ENCODE results near the gene SBF1. TPM values are rescaled to one million over a fixed set of nuclear protein-coding genes. Genes with fewer than 3 reads are reported as not detected.

The SBF1 gene
- total RNA-seq, 2 experiments from 2014 or later, result 177 to 183 TPM

DNA sequence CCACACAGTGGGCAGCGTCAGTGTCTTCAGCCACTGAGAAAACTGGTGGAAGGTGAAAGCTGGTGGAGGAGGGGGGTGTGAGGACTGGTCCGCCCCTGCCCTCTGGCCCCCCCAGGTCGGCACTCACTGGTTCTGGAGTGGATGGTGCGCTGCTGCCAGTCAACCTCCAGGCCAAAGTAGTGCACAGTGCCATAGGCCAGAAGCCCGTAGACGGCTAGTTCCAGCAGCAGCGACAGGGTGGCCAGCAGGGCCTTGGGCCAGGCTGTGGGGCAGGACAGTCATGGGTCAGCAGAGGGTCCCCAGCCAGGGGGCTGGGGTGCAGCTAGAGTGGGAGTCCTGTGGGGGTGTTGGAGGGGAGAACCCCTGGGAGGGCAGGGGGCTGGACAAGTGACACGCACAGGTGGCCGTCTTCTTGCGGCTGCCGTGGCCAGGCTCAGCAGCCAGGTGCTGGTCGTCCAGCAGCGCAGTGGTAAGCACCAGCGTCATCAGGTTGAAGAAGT is 30.5 kb upstream of the SBF1 start:
- H3K36me3 Mint-ChIP-seq (ENCODE audit: low read depth), result peaks cover 21% of the 10 kb centered on the region
- POLR2A ChIA-PET, result interaction anchor here (1.3 to 2.0 kb wide), 2 partner anchors 34 to 261 kb away, joined by 4 read pairs; no protein-coding TSS in a partner anchor
- DNase-seq (no peak), ATAC-seq (no peak)
- H3K27me3 Mint-ChIP-seq (ENCODE audit: low read depth), result no peaks in the 10 kb centered on the region
- no peak overlapping the region for H3K27ac Mint-ChIP-seq
- H3K4me1 Mint-ChIP-seq (ENCODE audit: low read depth), result peaks cover 14% of the 10 kb centered on the region
- CTCF ChIA-PET, result no interaction called here
- no peaks in the 10 kb centered on the region for H3K9me3 Mint-ChIP-seq (ENCODE audit: insufficient read depth)
- peak overlapping the region; percentile 45 for H3K4me3 Mint-ChIP-seq

DNA sequence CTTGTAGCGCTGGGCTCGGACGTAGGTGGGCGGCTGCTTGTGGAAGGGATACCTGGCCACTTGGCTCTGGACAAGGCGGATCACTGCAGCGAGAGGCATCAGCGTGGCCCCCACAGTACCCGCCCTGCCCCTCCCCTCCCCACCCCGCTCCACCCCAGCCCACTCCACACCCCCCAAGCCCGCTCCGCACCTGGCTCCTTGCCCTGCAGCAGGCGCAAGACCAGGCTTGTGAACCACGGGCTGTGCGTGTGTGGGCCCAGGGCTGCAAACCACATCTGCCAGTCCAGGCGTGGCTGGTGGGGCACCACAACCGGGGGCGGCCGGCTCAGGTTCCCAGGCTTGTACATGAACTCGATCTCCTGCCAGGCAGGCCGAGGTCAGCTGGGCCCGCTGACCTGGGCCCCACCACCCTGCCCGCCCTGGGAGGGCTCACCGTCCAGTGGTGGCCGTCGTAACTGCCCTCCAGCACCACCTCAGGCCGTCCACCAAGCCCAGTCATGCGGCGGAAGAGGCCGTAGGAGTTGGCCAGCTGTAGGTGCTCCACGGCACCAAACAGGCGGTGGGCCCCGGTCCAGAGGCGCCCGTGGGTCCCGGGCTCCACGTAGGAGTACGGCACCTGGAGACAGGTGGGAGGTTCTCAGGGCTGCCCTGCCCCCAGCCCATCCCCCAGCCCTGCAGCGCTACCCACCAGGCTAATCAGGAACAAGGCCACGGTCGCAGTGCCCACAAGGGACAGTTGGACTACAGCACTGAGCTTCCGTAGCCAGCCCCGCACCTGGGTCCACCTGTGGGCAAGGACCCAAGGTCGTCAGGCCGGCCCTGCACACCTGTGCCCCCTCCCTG is 29.8 kb upstream of the SBF1 start:
- no peak overlapping the region for H3K27ac Mint-ChIP-seq
- peaks cover 20% of the 10 kb centered on the region for H3K36me3 Mint-ChIP-seq (ENCODE audit: low read depth)
- H3K9me3 Mint-ChIP-seq (ENCODE audit: insufficient read depth), result no peaks in the 10 kb centered on the region
- ChIA-PET POLR2A (interaction anchor here (2.0 kb wide), 1 partner anchor 34 kb away, joined by 4 read pairs; no protein-coding TSS in a partner anchor), CTCF (no interaction called here)
- ATAC-seq (no peak), DNase-seq (no peak)
- H3K4me1 Mint-ChIP-seq (ENCODE audit: low read depth), result peaks cover 12% of the 10 kb centered on the region
- H3K27me3 Mint-ChIP-seq (ENCODE audit: low read depth), result no peaks in the 10 kb centered on the region
- H3K4me3 Mint-ChIP-seq, result no peak overlapping the region

DNA sequence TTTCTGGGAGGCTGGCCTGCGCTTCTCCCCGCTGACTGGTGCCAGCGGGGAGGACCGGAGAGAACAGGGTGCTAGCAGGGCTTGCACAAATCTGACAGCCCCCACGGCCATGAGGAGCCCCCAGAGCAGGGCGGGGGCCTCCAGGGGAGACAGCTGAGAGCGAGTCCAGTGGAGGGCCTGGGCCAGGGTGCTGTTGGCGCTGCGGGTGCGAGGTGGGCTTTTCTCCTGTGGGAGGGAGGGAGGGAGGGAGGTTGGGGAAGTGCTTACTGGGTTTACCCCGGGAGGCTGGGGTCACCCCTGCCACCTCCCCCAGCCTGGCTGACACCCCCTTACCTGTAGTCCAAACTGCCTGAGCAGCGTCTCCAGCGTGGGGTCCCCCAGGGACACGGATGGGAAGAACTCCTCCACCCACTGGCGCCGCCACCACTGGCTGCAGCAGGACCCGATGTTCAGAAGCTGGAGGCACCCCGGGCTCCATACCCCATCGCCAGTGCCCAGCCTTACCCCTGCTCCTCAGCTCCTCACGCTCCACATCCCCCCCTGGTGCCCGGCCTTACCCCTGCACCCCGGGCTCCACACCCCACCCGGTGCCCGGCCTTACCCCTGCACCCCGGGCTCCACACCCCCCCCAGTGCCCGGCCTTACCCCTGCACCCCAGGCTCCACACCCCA is 28.8 kb upstream of the SBF1 start:
- DNase-seq (no peak), ATAC-seq (no peak)
- Mint-ChIP-seq H3K4me1 (ENCODE audit: low read depth) (peaks cover 5% of the 10 kb centered on the region), H3K4me3 (no peak overlapping the region), H3K9me3 (ENCODE audit: insufficient read depth) (no peaks in the 10 kb centered on the region), H3K27ac (no peak overlapping the region), H3K27me3 (ENCODE audit: low read depth) (no peaks in the 10 kb centered on the region), H3K36me3 (ENCODE audit: low read depth) (peaks cover 14% of the 10 kb centered on the region)
- ChIA-PET POLR2A (no interaction called here), CTCF (interaction anchor here (1.1 kb wide), 1 partner anchor 22 kb away, joined by 3 read pairs; the partner anchor contains the start of gene SCO2)

DNA sequence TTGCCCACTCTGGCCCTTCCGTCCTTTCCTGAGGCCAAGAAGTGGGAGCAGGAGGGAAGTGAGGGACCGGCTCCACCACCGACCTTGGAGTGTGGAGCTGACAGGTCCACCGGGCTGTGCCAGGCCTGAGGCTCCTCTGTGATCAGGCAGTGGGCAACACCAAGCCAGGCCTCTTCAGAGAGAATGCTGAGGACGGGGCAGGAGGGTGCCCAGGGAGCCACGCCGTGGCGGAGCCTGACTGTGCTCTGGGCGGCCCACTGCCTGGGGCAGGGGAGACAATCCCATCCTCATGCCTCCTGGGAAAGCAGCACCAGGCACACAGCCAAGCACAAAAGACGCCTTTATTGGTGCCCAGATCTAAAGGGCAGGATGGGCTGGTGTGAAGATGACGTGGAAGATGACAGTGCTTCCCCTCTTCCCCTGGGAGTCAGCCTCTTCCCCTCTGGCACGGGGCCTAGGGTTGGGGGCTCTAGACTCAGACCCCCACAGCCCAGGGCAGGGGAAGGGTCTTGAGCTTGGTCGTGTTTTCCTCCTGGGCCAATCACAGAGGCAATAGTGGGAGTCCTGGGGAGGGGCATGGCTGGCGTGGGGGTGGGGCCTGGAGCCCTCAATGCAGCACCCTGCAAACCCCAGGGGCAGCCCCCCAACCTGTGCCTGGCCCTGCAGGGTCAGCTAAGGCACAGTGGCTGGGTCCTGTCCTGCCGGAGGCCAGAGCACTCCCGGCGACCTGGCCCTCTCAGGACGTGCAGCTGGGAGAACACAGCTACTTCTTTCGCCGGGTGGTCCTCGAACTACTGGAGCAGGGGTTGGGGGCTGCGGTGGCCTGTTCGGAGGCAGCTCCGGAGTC is 28.0 kb upstream of the SBF1 start:
- ChIA-PET CTCF (interaction anchor here (1.0 to 1.1 kb wide), 2 partner anchors 23 to 118 kb away, joined by 3 read pairs; partner anchors contain the start of gene SCO2), POLR2A (no interaction called here)
- no peak overlapping the region for H3K27ac Mint-ChIP-seq
- H3K9me3 Mint-ChIP-seq (ENCODE audit: insufficient read depth), result no peaks in the 10 kb centered on the region
- peaks cover 6% of the 10 kb centered on the region for H3K4me1 Mint-ChIP-seq (ENCODE audit: low read depth)
- no peak overlapping the region for H3K4me3 Mint-ChIP-seq
- DNase-seq, result no peak
- no peaks in the 10 kb centered on the region for H3K27me3 Mint-ChIP-seq (ENCODE audit: low read depth)
- peaks cover 11% of the 10 kb centered on the region for H3K36me3 Mint-ChIP-seq (ENCODE audit: low read depth)
- ATAC-seq, result no peak

DNA sequence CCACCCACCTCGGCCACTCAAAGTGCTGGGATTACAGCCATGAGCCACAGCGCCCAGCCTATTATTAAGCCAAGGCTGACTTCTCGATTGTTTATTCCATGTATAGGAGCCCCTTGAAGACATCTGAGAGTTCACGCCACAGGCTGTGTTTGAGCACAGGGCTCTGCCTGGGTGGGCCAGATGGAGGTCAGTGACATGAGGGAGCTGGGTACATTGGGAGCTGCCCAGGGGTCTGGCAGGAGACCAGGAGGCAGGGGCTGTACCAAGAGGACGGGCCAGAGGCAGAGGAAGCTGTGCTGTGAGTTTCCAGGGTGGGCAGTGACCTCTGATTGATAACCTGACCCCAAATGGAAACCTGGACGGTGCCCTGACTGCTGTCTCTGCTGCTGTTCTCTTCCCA is 27.3 kb upstream of the SBF1 start:
- Mint-ChIP-seq H3K27ac (no peak overlapping the region), H3K27me3 (ENCODE audit: low read depth) (peaks cover 2% of the 10 kb centered on the region), H3K36me3 (ENCODE audit: low read depth) (peaks cover 8% of the 10 kb centered on the region), H3K9me3 (ENCODE audit: insufficient read depth) (no peaks in the 10 kb centered on the region), H3K4me3 (no peak overlapping the region), H3K4me1 (ENCODE audit: low read depth) (peaks cover 6% of the 10 kb centered on the region)
- ATAC-seq (no peak), DNase-seq (no peak)
- CTCF ChIA-PET, result interaction anchor here (1.0 to 1.8 kb wide), 2 partner anchors 32 to 119 kb away, joined by 3 to 4 read pairs; no protein-coding TSS in a partner anchor
- POLR2A ChIA-PET, result interaction anchor here (0.9 kb wide), 1 partner anchor 52 kb away, joined by 3 read pairs; no protein-coding TSS in a partner anchor

DNA sequence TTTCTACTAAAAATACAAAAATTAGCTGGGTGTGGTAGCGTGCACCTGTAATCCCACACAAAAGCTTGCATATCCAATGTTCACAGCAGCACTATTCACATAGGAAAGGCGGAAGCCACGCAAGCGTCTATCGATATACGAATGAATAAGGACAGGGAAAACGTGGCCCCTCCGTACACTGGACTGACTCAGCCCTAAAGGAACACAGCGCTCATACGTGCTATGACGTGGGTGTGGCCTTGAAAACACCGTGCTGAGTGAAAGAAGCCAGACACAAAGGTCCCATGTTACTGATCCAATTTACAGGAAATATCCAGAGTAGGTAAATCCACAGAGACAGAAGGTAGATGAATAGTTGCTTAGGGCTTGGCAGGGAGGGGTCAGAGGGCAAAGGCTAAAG is 25.6 kb upstream of the SBF1 start:
- CTCF ChIA-PET, result interaction anchor here (1.0 to 1.8 kb wide), 5 partner anchors 25 to 249 kb away, joined by 3 to 9 read pairs (median 4); partner anchors contain the start of genes HDAC10 and SCO2
- no peak for DNase-seq
- POLR2A ChIA-PET, result interaction anchor here (0.7 kb wide), 1 partner anchor 121 kb away, joined by 3 read pairs; no protein-coding TSS in a partner anchor
- Mint-ChIP-seq H3K27ac (no peak overlapping the region), H3K4me1 (ENCODE audit: low read depth) (peaks cover 2% of the 10 kb centered on the region), H3K4me3 (no peak overlapping the region), H3K27me3 (ENCODE audit: low read depth) (peaks cover 3% of the 10 kb centered on the region), H3K9me3 (ENCODE audit: insufficient read depth) (no peaks in the 10 kb centered on the region), H3K36me3 (ENCODE audit: low read depth) (peaks cover 4% of the 10 kb centered on the region)
- no peak for ATAC-seq

DNA sequence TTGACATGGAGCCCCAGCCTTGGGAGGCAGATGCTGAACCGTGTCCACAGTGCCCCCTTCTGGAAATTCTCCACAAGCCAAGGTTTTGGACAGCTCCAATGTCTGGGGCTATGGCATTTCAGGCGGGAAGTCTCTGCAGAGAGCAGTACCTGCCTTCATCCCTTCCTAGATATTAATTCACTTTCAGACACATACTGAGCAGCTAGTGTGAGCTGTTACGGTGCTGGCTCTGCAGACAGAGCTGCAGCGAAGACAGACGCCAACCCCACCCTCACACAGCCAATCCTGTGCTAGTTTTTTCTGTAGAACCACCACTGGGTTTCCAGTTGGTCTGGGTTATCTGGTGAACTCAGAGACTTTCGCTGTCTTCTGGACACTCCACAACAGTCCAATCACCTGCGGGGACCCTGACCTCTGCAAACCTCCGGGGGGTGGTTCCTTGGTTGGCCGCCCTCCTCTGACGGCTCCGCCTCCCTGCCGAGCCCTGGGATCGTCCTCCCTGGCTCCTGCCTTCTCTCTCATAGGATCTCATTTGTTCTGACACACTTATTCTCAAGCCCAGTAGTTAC is 23.6 kb upstream of the SBF1 start:
- peaks cover 2% of the 10 kb centered on the region for H3K36me3 Mint-ChIP-seq (ENCODE audit: low read depth)
- peaks cover 2% of the 10 kb centered on the region for H3K4me1 Mint-ChIP-seq (ENCODE audit: low read depth)
- no peaks in the 10 kb centered on the region for H3K9me3 Mint-ChIP-seq (ENCODE audit: insufficient read depth)
- no peak overlapping the region for H3K27ac Mint-ChIP-seq
- peak; percentile 93 for ATAC-seq
- CTCF ChIA-PET, result interaction anchor here (0.6 to 3.4 kb wide), 25 partner anchors 10 to 257 kb away, joined by 3 to 26 read pairs (median 5); partner anchors contain the start of genes ADM2, HDAC10, LMF2 and NCAPH2
- no peak overlapping the region for H3K4me3 Mint-ChIP-seq
- DNase-seq, result peak; percentile 83
- POLR2A ChIA-PET, result interaction anchor here (0.6 to 2.1 kb wide), 9 partner anchors 9 to 248 kb away, joined by 3 to 7 read pairs (median 3); partner anchors contain the start of gene LMF2
- H3K27me3 Mint-ChIP-seq (ENCODE audit: low read depth), result peaks cover 3% of the 10 kb centered on the region

DNA sequence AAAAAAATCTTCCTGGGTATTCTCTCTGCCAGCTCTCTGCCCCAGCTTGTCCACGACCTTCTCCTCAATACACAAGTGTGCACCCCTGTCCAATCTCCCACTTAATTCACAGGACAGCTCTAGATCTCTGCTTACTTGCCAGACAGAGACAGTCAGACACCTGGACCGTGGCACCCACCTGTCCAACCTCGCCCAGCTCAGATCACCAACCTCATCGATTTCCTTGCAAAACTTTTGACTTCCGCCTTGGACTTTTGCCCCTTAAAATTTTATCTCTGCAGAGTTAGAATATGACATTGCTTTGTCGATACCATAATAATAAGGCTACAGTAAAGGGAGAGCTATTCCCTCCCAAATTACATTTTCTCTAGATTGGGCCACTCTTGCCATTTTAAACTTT is 22.3 kb upstream of the SBF1 start:
- Mint-ChIP-seq H3K36me3 (ENCODE audit: low read depth) (peaks cover under 1% of the 10 kb centered on the region), H3K9me3 (ENCODE audit: insufficient read depth) (no peaks in the 10 kb centered on the region), H3K4me3 (no peak overlapping the region)

DNA sequence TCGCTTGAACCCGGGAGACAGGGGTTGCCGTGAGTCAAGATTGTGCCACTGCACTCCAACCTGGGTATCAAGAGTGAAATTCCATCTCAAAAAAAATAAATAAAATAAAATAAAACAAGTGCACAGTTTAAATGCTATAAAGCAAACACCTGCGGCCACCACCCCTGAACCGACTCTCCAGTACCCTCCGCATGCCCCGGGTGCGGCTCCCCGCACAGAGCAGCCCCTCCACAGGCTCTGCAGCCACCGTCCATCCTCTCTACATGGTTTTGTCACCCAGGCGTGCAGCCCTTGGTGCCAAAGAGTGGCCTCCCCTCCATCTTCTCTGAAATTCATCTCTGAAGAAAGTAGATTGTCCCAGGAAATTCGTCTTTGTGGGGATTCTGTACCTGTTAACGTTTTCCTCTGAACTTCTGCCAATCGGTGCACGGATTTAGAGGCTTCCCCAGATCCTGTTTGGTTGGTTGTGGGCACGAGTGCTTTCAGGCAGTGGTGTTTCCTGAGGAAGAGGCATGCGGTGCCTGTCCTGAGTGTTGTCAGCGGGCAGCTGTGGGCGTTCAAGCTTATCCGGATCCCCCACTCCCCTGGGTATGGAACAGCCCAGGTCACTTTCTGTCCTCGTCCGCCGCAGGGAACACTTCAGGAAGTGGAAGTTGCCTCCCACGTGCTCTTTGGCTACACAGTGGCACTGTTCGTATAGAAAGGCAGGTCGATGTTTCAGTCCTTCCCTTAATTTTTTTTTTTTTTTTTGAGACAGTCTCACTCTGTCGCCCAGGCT is 15.9 kb upstream of the SBF1 start:
- H3K9me3 Mint-ChIP-seq (ENCODE audit: insufficient read depth), result no peaks in the 10 kb centered on the region
- ATAC-seq, result peak; percentile 42
- peak overlapping the region; percentile 25 for H3K4me3 Mint-ChIP-seq
- POLR2A ChIA-PET, result interaction anchor here (0.7 kb wide), 1 partner anchor 39 kb away, joined by 5 read pairs; no protein-coding TSS in a partner anchor
- CTCF ChIA-PET, result interaction anchor here (0.6 to 1.8 kb wide), 2 partner anchors 21 to 88 kb away, joined by 3 to 4 read pairs; no protein-coding TSS in a partner anchor
- H3K36me3 Mint-ChIP-seq (ENCODE audit: low read depth), result no peaks in the 10 kb centered on the region
- no peak for DNase-seq
- peaks cover 8% of the 10 kb centered on the region for H3K4me1 Mint-ChIP-seq (ENCODE audit: low read depth)
- H3K27ac Mint-ChIP-seq, result peak overlapping the region; percentile 34
- peaks cover 2% of the 10 kb centered on the region for H3K27me3 Mint-ChIP-seq (ENCODE audit: low read depth)

More for the DNA sequence above, 22.3 kb upstream of the SBF1 start:
- Mint-ChIP-seq H3K27ac (no peak overlapping the region), H3K27me3 (ENCODE audit: low read depth) (peaks cover 6% of the 10 kb centered on the region), H3K4me1 (ENCODE audit: low read depth) (peaks cover 2% of the 10 kb centered on the region)
- DNase-seq (no peak), ATAC-seq (no peak)
- ChIA-PET CTCF (interaction anchor here (1.0 to 3.4 kb wide), 16 partner anchors 11 to 255 kb away, joined by 3 to 26 read pairs (median 8); partner anchors contain the start of genes ADM2, HDAC10, LMF2 and NCAPH2), POLR2A (interaction anchor here (1.0 to 2.1 kb wide), 7 partner anchors 10 to 146 kb away, joined by 3 to 6 read pairs (median 3); partner anchors contain the start of gene LMF2)
